Glutamatergic neuron (in vitro differentiated cells): ENCODE data around the gene ERCC6L. TPM values are rescaled to one million over a fixed set of nuclear protein-coding genes. Genes with fewer than 3 reads are reported as not detected.

Experiments
- DNase-seq: peaks from one replicate; pipeline ENCODE4 v3.0.0; 2022
- H3K27ac Mint-ChIP-seq: one replicate; pipeline ENCODE4 v1.8.0; 2020; ENCODE audit warnings: mild to moderate bottlenecking, mixed read lengths, inconsistent platforms; ENCODE audit not compliant: unreplicated experiment
- H3K27me3 Mint-ChIP-seq: one replicate; pipeline ENCODE4 v1.8.0; 2020; ENCODE audit warnings: mild to moderate bottlenecking, moderate library complexity, mixed read lengths, inconsistent platforms; ENCODE audit not compliant: unreplicated experiment
- H3K36me3 Mint-ChIP-seq: one replicate; pipeline ENCODE4 v1.8.0; 2020; ENCODE audit warnings: mild to moderate bottlenecking, mixed read lengths, inconsistent platforms; ENCODE audit not compliant: unreplicated experiment
- H3K4me1 Mint-ChIP-seq: one replicate; pipeline ENCODE4 v1.8.0; 2020; ENCODE audit warnings: mild to moderate bottlenecking, low read depth, mixed read lengths, inconsistent platforms; ENCODE audit not compliant: unreplicated experiment
- H3K4me3 Mint-ChIP-seq: one replicate; pipeline ENCODE4 v1.8.0; 2020; ENCODE audit warnings: mild to moderate bottlenecking, mixed read lengths, inconsistent platforms; ENCODE audit not compliant: unreplicated experiment
- H3K9me3 Mint-ChIP-seq: one replicate; pipeline ENCODE4 v1.8.0; 2020; ENCODE audit warnings: mild to moderate bottlenecking, moderate library complexity, mixed read lengths, inconsistent platforms; ENCODE audit not compliant: unreplicated experiment
- CTCF ChIP-seq: fragments of 200-600 bp; sonication (generic); IDR thresholded peaks from one replicate; pipeline ENCODE4 v1.5.0; 2021; ENCODE audit not compliant: partially characterized antibody, unreplicated experiment
- total RNA-seq: library from RNA; stranded (reverse); fragmentation: NEBNext Ultra II Directional; extraction: Animal tissue kit (Norgen Biotek cat#: 25700); gene quantifications from one replicate; pipeline ENCODE4 v1.2.1, GENCODE V29; 2021; ENCODE audit not compliant: unreplicated experiment

Gene ERCC6L
- total RNA-seq, 1 donor from 2014 or later = 1.2 TPM

- Mint-ChIP-seq H3K27ac (no peak overlapping the region), H3K4me1 (no peaks in the 10 kb centered on the region), H3K4me3 (no peak overlapping the region), H3K36me3 (no peaks in the 10 kb centered on the region), H3K9me3 (peaks cover 6% of the 10 kb centered on the region), H3K27me3 (no peaks in the 10 kb centered on the region)
- DNase-seq = no peak
- no peak for TF ChIP-seq CTCF
Measured at GRCh38 chrX:72260448-72260847, 21.6 kb upstream of the ERCC6L start.

- Mint-ChIP-seq H3K36me3 (no peaks in the 10 kb centered on the region), H3K27ac (no peak overlapping the region), H3K4me3 (no peak overlapping the region), H3K9me3 (peaks cover 6% of the 10 kb centered on the region), H3K27me3 (no peaks in the 10 kb centered on the region), H3K4me1 (peaks cover 6% of the 10 kb centered on the region)
- DNase-seq = no peak
- TF ChIP-seq CTCF = no peak
Measured at GRCh38 chrX:72258174-72258573, 19.3 kb upstream of the ERCC6L start.

GRCh38 chrX:72255864-72256263, 17.0 kb upstream of the ERCC6L start:
- Mint-ChIP-seq H3K9me3 (peaks cover 6% of the 10 kb centered on the region), H3K27ac (no peak overlapping the region), H3K4me3 (no peak overlapping the region), H3K27me3 (no peaks in the 10 kb centered on the region), H3K4me1 (peaks cover 6% of the 10 kb centered on the region), H3K36me3 (no peaks in the 10 kb centered on the region)
- DNase-seq = no peak
- no peak for TF ChIP-seq CTCF

- peaks cover 3% of the 10 kb centered on the region for H3K9me3 Mint-ChIP-seq
- no peaks in the 10 kb centered on the region for H3K36me3 Mint-ChIP-seq
- H3K27ac Mint-ChIP-seq = no peak overlapping the region
- DNase-seq = peak; percentile 18
- no peak overlapping the region for H3K4me3 Mint-ChIP-seq
- peaks cover 6% of the 10 kb centered on the region for H3K4me1 Mint-ChIP-seq
- H3K27me3 Mint-ChIP-seq = no peaks in the 10 kb centered on the region
- no peak for TF ChIP-seq CTCF
Measured at GRCh38 chrX:72255445-72255844, 16.6 kb upstream of the ERCC6L start.

GRCh38 chrX:72254816-72255215, 16.0 kb upstream of the ERCC6L start:
- H3K36me3 Mint-ChIP-seq = no peaks in the 10 kb centered on the region
- H3K4me1 Mint-ChIP-seq = peaks cover 6% of the 10 kb centered on the region
- H3K9me3 Mint-ChIP-seq = peaks cover 3% of the 10 kb centered on the region
- peak overlapping the region; percentile 38 for H3K4me3 Mint-ChIP-seq
- H3K27ac Mint-ChIP-seq = no peak overlapping the region
- no peak for TF ChIP-seq CTCF
- DNase-seq = no peak
- H3K27me3 Mint-ChIP-seq = no peaks in the 10 kb centered on the region
